PC-3 (cell line): ENCODE data around the gene CD86. TPM values are rescaled to one million over a fixed set of nuclear protein-coding genes. Genes with fewer than 3 reads are reported as not detected.
"Not testable (repeated sequence)": the region's sequence is repeated elsewhere in the genome, so short reads cannot be mapped to it uniquely, and the experiment has no call there.

ENCODE experiments used
- ATAC-seq: fragments of 200-7000 bp; cut with Tn5 transposase; 2 replicates; pipeline ENCODE4 v1.9.1; 2020; ENCODE audit warnings: mild to moderate bottlenecking, moderate library complexity
- BruUV-seq: library from RNA; stranded (reverse); fragments of 400-500 nt; replicated peaks from 2 replicates; lab custom pipeline; 2021; lab: Mats Ljungman, UMichigan
- CTCF ChIA-PET: fragments of 300-600 bp; sonication (Branson Sonifier 250); formaldehyde crosslinking; loops from one replicate; lab custom pipeline; 2022; ENCODE audit warnings: antibody characterized with exemption; lab: Charles Lee
- POLR2A ChIA-PET: fragments of 300-600 bp; sonication (Branson Sonifier 250); formaldehyde crosslinking; loops from one replicate; lab custom pipeline; 2022; ENCODE audit warnings: antibody characterized with exemption; ENCODE audit not compliant: unreplicated experiment; lab: Charles Lee
- DNase-seq: peaks from one replicate; pipeline ENCODE4 v3.0.0-alpha.2; 2015
- H2AFZ ChIP-seq: fragments of 300-600 bp; sonication (generic); 2 replicates; pipeline ENCODE4 v1.6.0; 2016; ENCODE audit warnings: antibody characterized with exemption, low read length
- H3F3A ChIP-seq: fragments of 300-600 bp; sonication (generic); one replicate; pipeline ENCODE4 v1.6.0; 2017; ENCODE audit warnings: antibody characterized with exemption, low read length, control low read depth, mild to moderate bottlenecking; ENCODE audit not compliant: unreplicated experiment
- H3K27ac ChIP-seq: fragments of 300-600 bp; sonication (generic); 2 replicates; pipeline ENCODE4 v1.5.1; 2016; ENCODE audit warnings: mild to moderate bottlenecking, low read length
- H3K27me3 ChIP-seq: fragments of 300-600 bp; sonication (generic); 2 replicates; pipeline ENCODE4 v1.6.1; 2016; ENCODE audit warnings: low read length, mixed read lengths
- H3K36me3 ChIP-seq: fragments of 300-600 bp; sonication (generic); 2 replicates; pipeline ENCODE4 v1.6.1; 2016; ENCODE audit warnings: low read depth, mixed run types, low read length, mixed read lengths
- H3K4me1 ChIP-seq: fragments of 300-600 bp; sonication (generic); 2 replicates; pipeline ENCODE4 v1.5.1; 2016; ENCODE audit warnings: low read length; ENCODE audit not compliant: insufficient read depth
- H3K4me2 ChIP-seq: fragments of 300-600 bp; sonication (generic); 2 replicates; pipeline ENCODE4 v1.6.0; 2016; ENCODE audit warnings: low read length
- H3K4me3 ChIP-seq: fragments of 300-600 bp; sonication (generic); 2 replicates; pipeline ENCODE4 v1.5.1; 2016; ENCODE audit warnings: mild to moderate bottlenecking, low read length, mixed read lengths
- H3K79me2 ChIP-seq: fragments of 300-600 bp; sonication (generic); 2 replicates; pipeline ENCODE4 v1.6.1; 2017; ENCODE audit warnings: low read length, mixed read lengths
- H3K9ac ChIP-seq: fragments of 300-600 bp; sonication (generic); 2 replicates; pipeline ENCODE4 v1.6.0; 2016; ENCODE audit warnings: mild to moderate bottlenecking, low read length
- H3K9me2 ChIP-seq: fragments of 300-600 bp; sonication (generic); replicated peaks from 2 replicates; pipeline ENCODE4 v1.6.1; 2016; ENCODE audit warnings: mixed run types, low read length, mixed read lengths
- H3K9me3 ChIP-seq: fragments of 300-600 bp; sonication (generic); 2 replicates; pipeline ENCODE4 v1.6.1; 2016; ENCODE audit warnings: low read length, mixed read lengths
- H4K20me1 ChIP-seq: fragments of 300-600 bp; sonication (generic); 2 replicates; pipeline ENCODE4 v1.6.1; 2016; ENCODE audit warnings: low read length, mixed read lengths
- EZH2 ChIP-seq: fragments of 300-600 bp; sonication (generic); IDR thresholded peaks from one replicate; pipeline ENCODE4 v1.6.1; 2017; ENCODE audit warnings: antibody characterized with exemption, mild to moderate bottlenecking, low read length; ENCODE audit not compliant: unreplicated experiment
- EZH2phosphoT487 ChIP-seq: fragments of 300-600 bp; sonication (generic); IDR thresholded peaks from 2 replicates; pipeline ENCODE4 v1.6.1; 2018; ENCODE audit warnings: mild to moderate bottlenecking, antibody characterized with exemption, low read length, borderline replicate concordance
- intact Hi-C: fragments of 100-400 bp; cut with micrococcal nuclease; formaldehyde crosslinking; loops from 2 replicates; pipeline ENCODE4 v1.9.0; 2023
- total RNA-seq: library from RNA; depleted of rRNA; stranded (reverse); fragments of >200 nt; gene quantifications from 2 replicates; pipeline ENCODE4 v1.2.3, GENCODE V29; 2014
- TF ChIP-seq, protein P1 (sequence below): fragments of 300-600 bp; sonication (generic); conservative IDR thresholded peaks from 2 replicates; pipeline ENCODE4 v1.5.1; 2017; ENCODE audit warnings: antibody characterized with exemption, low read depth, mild to moderate bottlenecking, low read length

CD86 gene
- total RNA-seq, 1 experiment from 2014 or later = 0.07 TPM

GRCh38 chr3:122047773-122048172, 7.4 kb upstream of the CD86 start:
- H3K36me3 ChIP-seq, H3K4me1 ChIP-seq, intact Hi-C loops, H3K9ac ChIP-seq, H3K4me2 ChIP-seq, H3K4me3 ChIP-seq, CTCF ChIA-PET, POLR2A ChIA-PET, H3K79me2 ChIP-seq, DNase-seq, BruUV-seq, H4K20me1 ChIP-seq, H3K27ac ChIP-seq, H3K27me3 ChIP-seq, H3K9me3 ChIP-seq, H2AFZ ChIP-seq, ATAC-seq, H3K9me2 ChIP-seq, H3F3A ChIP-seq: not testable (repeated sequence)

- TF ChIP-seq EZH2phosphoT487 (no peak), EZH2 (no peak)
- TF ChIP-seq, protein P1, sequence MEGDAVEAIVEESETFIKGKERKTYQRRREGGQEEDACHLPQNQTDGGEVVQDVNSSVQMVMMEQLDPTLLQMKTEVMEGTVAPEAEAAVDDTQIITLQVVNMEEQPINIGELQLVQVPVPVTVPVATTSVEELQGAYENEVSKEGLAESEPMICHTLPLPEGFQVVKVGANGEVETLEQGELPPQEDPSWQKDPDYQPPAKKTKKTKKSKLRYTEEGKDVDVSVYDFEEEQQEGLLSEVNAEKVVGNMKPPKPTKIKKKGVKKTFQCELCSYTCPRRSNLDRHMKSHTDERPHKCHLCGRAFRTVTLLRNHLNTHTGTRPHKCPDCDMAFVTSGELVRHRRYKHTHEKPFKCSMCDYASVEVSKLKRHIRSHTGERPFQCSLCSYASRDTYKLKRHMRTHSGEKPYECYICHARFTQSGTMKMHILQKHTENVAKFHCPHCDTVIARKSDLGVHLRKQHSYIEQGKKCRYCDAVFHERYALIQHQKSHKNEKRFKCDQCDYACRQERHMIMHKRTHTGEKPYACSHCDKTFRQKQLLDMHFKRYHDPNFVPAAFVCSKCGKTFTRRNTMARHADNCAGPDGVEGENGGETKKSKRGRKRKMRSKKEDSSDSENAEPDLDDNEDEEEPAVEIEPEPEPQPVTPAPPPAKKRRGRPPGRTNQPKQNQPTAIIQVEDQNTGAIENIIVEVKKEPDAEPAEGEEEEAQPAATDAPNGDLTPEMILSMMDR = no peak
- H3K4me2 ChIP-seq = no peak overlapping the region
- DNase-seq = no peak
- intact Hi-C loops = no loop called here
- no peak overlapping the region for H3K4me3 ChIP-seq
- no peak overlapping the region for H2AFZ ChIP-seq
- no peak overlapping the region for H3K9ac ChIP-seq
- no peaks in the 10 kb centered on the region for H3K27me3 ChIP-seq
- no peak for ATAC-seq
- no peaks in the 10 kb centered on the region for H4K20me1 ChIP-seq
- no peak overlapping the region for H3K27ac ChIP-seq
- POLR2A ChIA-PET = no interaction called here
- no peaks in the 10 kb centered on the region for H3K36me3 ChIP-seq
- no peaks in the 10 kb centered on the region for H3K4me1 ChIP-seq
- H3K79me2 ChIP-seq = no peaks in the 10 kb centered on the region
- no peaks in the 10 kb centered on the region for H3K9me3 ChIP-seq
- H3K9me2 ChIP-seq = no peaks in the 10 kb centered on the region
- H3F3A ChIP-seq = no peaks in the 10 kb centered on the region
- CTCF ChIA-PET = no interaction called here
- BruUV-seq = no TSS peak
Observed at GRCh38 chr3:122052968-122053367, 2.2 kb upstream of the CD86 start.

- no peak for ATAC-seq
- no peak overlapping the region for H3K9ac ChIP-seq
- no peaks in the 10 kb centered on the region for H3K36me3 ChIP-seq
- no peak overlapping the region for H3K4me2 ChIP-seq
- ChIA-PET CTCF (no interaction called here), POLR2A (no interaction called here)
- H3K27me3 ChIP-seq = no peaks in the 10 kb centered on the region
- H3K79me2 ChIP-seq = no peaks in the 10 kb centered on the region
- no peak overlapping the region for H2AFZ ChIP-seq
- no peaks in the 10 kb centered on the region for H3F3A ChIP-seq
- no peak overlapping the region for H3K4me3 ChIP-seq
- no TSS peak for BruUV-seq
- no peaks in the 10 kb centered on the region for H3K9me3 ChIP-seq
- TF ChIP-seq EZH2 (no peak), EZH2phosphoT487 (no peak)
- TF ChIP-seq, protein P1 = no peak
- intact Hi-C loops = no loop called here
- no peak for DNase-seq
- no peaks in the 10 kb centered on the region for H4K20me1 ChIP-seq
- no peak overlapping the region for H3K27ac ChIP-seq
- H3K9me2 ChIP-seq = no peaks in the 10 kb centered on the region
- no peaks in the 10 kb centered on the region for H3K4me1 ChIP-seq
Observed at GRCh38 chr3:122057671-122058070, 2.5 kb downstream of the CD86 start.
